HG03045 (cell line): Measurements from ENCODE around the gene XAGE2.

ENCODE experiments used
- ATAC-seq: cut with Tn5 transposase; IDR thresholded peaks from one replicate; pipeline ENCODE4 v1.9.1; 2021; ENCODE audit warnings: mild to moderate bottlenecking, moderate library complexity; ENCODE audit not compliant: unreplicated experiment

XAGE2 gene

GRCh38 chrX:52422884-52423283 is 54.1 kb downstream of the XAGE2 start:
- ATAC-seq: no peak

- ATAC-seq: no peak
Observed at GRCh38 chrX:52424656-52425055, 55.8 kb downstream of the XAGE2 start.
